Activated naive CD8-positive, alpha-beta T cell (primary cell): Measurements from ENCODE around the gene GNG4.
"Not testable (repeated sequence)": the region's sequence is repeated elsewhere in the genome, so short reads cannot be mapped to it uniquely, and the experiment has no call there.

Experiments used
- H3K27ac Mint-ChIP-seq: one replicate; pipeline ENCODE4 v1.8.0; 2021; ENCODE audit warnings: mixed read lengths
- H3K27me3 Mint-ChIP-seq: one replicate; pipeline ENCODE4 v1.8.0; 2021; ENCODE audit warnings: mixed read lengths
- H3K36me3 Mint-ChIP-seq: one replicate; pipeline ENCODE4 v1.8.0; 2021; ENCODE audit warnings: mixed read lengths
- H3K4me1 Mint-ChIP-seq: one replicate; pipeline ENCODE4 v1.8.0; 2021; ENCODE audit warnings: low read depth, mixed read lengths
- H3K4me3 Mint-ChIP-seq: one replicate; pipeline ENCODE4 v1.8.0; 2021; ENCODE audit warnings: mild to moderate bottlenecking, mixed read lengths
- H3K9me3 Mint-ChIP-seq: one replicate; pipeline ENCODE4 v1.8.0; 2021; ENCODE audit warnings: low read depth, mixed read lengths

GNG4 gene

GRCh38 chr1:235622936-235623779 lies 26.4 kb downstream of the GNG4 start:
- Mint-ChIP-seq H3K27ac (no peak overlapping the region), H3K36me3 (no peaks in the 10 kb centered on the region), H3K4me1 (no peaks in the 10 kb centered on the region), H3K4me3 (no peak overlapping the region), H3K9me3 (no peaks in the 10 kb centered on the region), H3K27me3 (peaks cover 3% of the 10 kb centered on the region)

GRCh38 chr1:235619149-235619548 lies 30.4 kb downstream of the GNG4 start:
- H3K4me1 Mint-ChIP-seq, H3K27ac Mint-ChIP-seq, H3K36me3 Mint-ChIP-seq, H3K9me3 Mint-ChIP-seq, H3K4me3 Mint-ChIP-seq, H3K27me3 Mint-ChIP-seq: not testable (repeated sequence)

- H3K4me3 Mint-ChIP-seq, result no peak overlapping the region
- no peaks in the 10 kb centered on the region for H3K9me3 Mint-ChIP-seq
- H3K36me3 Mint-ChIP-seq, result no peaks in the 10 kb centered on the region
- H3K27me3 Mint-ChIP-seq, result peaks cover 1% of the 10 kb centered on the region
- H3K4me1 Mint-ChIP-seq, result no peaks in the 10 kb centered on the region
- no peak overlapping the region for H3K27ac Mint-ChIP-seq
Observed at GRCh38 chr1:235617808-235618207, 31.8 kb downstream of the GNG4 start.

- Mint-ChIP-seq H3K9me3 (no peaks in the 10 kb centered on the region), H3K4me1 (no peaks in the 10 kb centered on the region), H3K27ac (no peak overlapping the region), H3K27me3 (peaks cover under 1% of the 10 kb centered on the region), H3K4me3 (no peak overlapping the region), H3K36me3 (no peaks in the 10 kb centered on the region)
Observed at GRCh38 chr1:235617140-235617539, 32.4 kb downstream of the GNG4 start.

GRCh38 chr1:235614442-235614954 lies 35.1 kb downstream of the GNG4 start:
- no peak overlapping the region for H3K27ac Mint-ChIP-seq

GRCh38 chr1:235613602-235614001 lies 36.0 kb downstream of the GNG4 start:
- Mint-ChIP-seq H3K4me3 (no peak overlapping the region), H3K4me1 (no peaks in the 10 kb centered on the region), H3K9me3 (no peaks in the 10 kb centered on the region), H3K27ac (no peak overlapping the region), H3K27me3 (no peaks in the 10 kb centered on the region), H3K36me3 (no peaks in the 10 kb centered on the region)

More at GRCh38 chr1:235614442-235614954, 35.1 kb downstream of the GNG4 start:
- H3K9me3 Mint-ChIP-seq, result no peaks in the 10 kb centered on the region
- no peak overlapping the region for H3K4me3 Mint-ChIP-seq
- no peaks in the 10 kb centered on the region for H3K36me3 Mint-ChIP-seq
- no peaks in the 10 kb centered on the region for H3K27me3 Mint-ChIP-seq
- no peaks in the 10 kb centered on the region for H3K4me1 Mint-ChIP-seq

- H3K36me3 Mint-ChIP-seq, result no peaks in the 10 kb centered on the region
- no peak overlapping the region for H3K4me3 Mint-ChIP-seq
- H3K9me3 Mint-ChIP-seq, result no peaks in the 10 kb centered on the region
- H3K4me1 Mint-ChIP-seq, result no peaks in the 10 kb centered on the region
- no peaks in the 10 kb centered on the region for H3K27me3 Mint-ChIP-seq
- no peak overlapping the region for H3K27ac Mint-ChIP-seq
Observed at GRCh38 chr1:235612761-235613160, 36.8 kb downstream of the GNG4 start.

- Mint-ChIP-seq H3K4me3 (no peak overlapping the region), H3K9me3 (no peaks in the 10 kb centered on the region), H3K27me3 (no peaks in the 10 kb centered on the region), H3K36me3 (no peaks in the 10 kb centered on the region), H3K4me1 (no peaks in the 10 kb centered on the region), H3K27ac (no peak overlapping the region)
Observed at GRCh38 chr1:235610157-235610556, 39.4 kb downstream of the GNG4 start.

GRCh38 chr1:235608278-235608677 lies 41.3 kb downstream of the GNG4 start:
- Mint-ChIP-seq H3K27ac (no peak overlapping the region), H3K4me1 (no peaks in the 10 kb centered on the region), H3K4me3 (no peak overlapping the region)

GRCh38 chr1:235607284-235607683 lies 42.3 kb downstream of the GNG4 start:
- H3K36me3 Mint-ChIP-seq, result no peaks in the 10 kb centered on the region
- H3K9me3 Mint-ChIP-seq, result no peaks in the 10 kb centered on the region
- H3K4me3 Mint-ChIP-seq, result no peak overlapping the region
- no peaks in the 10 kb centered on the region for H3K4me1 Mint-ChIP-seq
- no peaks in the 10 kb centered on the region for H3K27me3 Mint-ChIP-seq
- H3K27ac Mint-ChIP-seq, result no peak overlapping the region

More at GRCh38 chr1:235608278-235608677, 41.3 kb downstream of the GNG4 start:
- H3K36me3 Mint-ChIP-seq, result no peaks in the 10 kb centered on the region
- no peaks in the 10 kb centered on the region for H3K27me3 Mint-ChIP-seq
- no peaks in the 10 kb centered on the region for H3K9me3 Mint-ChIP-seq

- H3K36me3 Mint-ChIP-seq, result no peaks in the 10 kb centered on the region
Observed at GRCh38 chr1:235601104-235601503, 48.5 kb downstream of the GNG4 start.

GRCh38 chr1:235599536-235599935 lies 50.0 kb downstream of the GNG4 start:
- H3K9me3 Mint-ChIP-seq, result no peaks in the 10 kb centered on the region
- H3K27me3 Mint-ChIP-seq, result peaks cover 1% of the 10 kb centered on the region
- H3K27ac Mint-ChIP-seq, result no peak overlapping the region
- no peak overlapping the region for H3K4me3 Mint-ChIP-seq
- no peaks in the 10 kb centered on the region for H3K4me1 Mint-ChIP-seq
- no peaks in the 10 kb centered on the region for H3K36me3 Mint-ChIP-seq

More at GRCh38 chr1:235601104-235601503, 48.5 kb downstream of the GNG4 start:
- H3K9me3 Mint-ChIP-seq, result no peaks in the 10 kb centered on the region
- H3K27me3 Mint-ChIP-seq, result peaks cover 1% of the 10 kb centered on the region
- H3K4me1 Mint-ChIP-seq, result no peaks in the 10 kb centered on the region
- no peak overlapping the region for H3K27ac Mint-ChIP-seq
- H3K4me3 Mint-ChIP-seq, result no peak overlapping the region

GRCh38 chr1:235597867-235598553 lies 51.6 kb downstream of the GNG4 start:
- no peaks in the 10 kb centered on the region for H3K36me3 Mint-ChIP-seq
- no peak overlapping the region for H3K4me3 Mint-ChIP-seq
- no peak overlapping the region for H3K27ac Mint-ChIP-seq
- peaks cover 7% of the 10 kb centered on the region for H3K4me1 Mint-ChIP-seq
- H3K9me3 Mint-ChIP-seq, result no peaks in the 10 kb centered on the region
- peaks cover 2% of the 10 kb centered on the region for H3K27me3 Mint-ChIP-seq

- H3K4me3 Mint-ChIP-seq, result no peak overlapping the region
- H3K4me1 Mint-ChIP-seq, result peaks cover 7% of the 10 kb centered on the region
- H3K27ac Mint-ChIP-seq, result no peak overlapping the region
- H3K27me3 Mint-ChIP-seq, result peaks cover 2% of the 10 kb centered on the region
- H3K36me3 Mint-ChIP-seq, result no peaks in the 10 kb centered on the region
- no peaks in the 10 kb centered on the region for H3K9me3 Mint-ChIP-seq
Observed at GRCh38 chr1:235595079-235595478, 54.5 kb downstream of the GNG4 start.

- H3K4me1 Mint-ChIP-seq, H3K27ac Mint-ChIP-seq, H3K9me3 Mint-ChIP-seq, H3K27me3 Mint-ChIP-seq, H3K36me3 Mint-ChIP-seq, H3K4me3 Mint-ChIP-seq: not testable (repeated sequence)
Observed at GRCh38 chr1:235594281-235594895, 55.2 kb downstream of the GNG4 start.
